Stomach (tissue), 4 donors: ENCODE measurements around the gene MAGEA8.
"Not testable (repeated sequence)": the region's sequence is repeated elsewhere in the genome, so short reads cannot be mapped to it uniquely, and the experiment has no call there.

Experiments used
- CTCF ChIP-seq, 7 experiments: fragments of 450-650 bp in 4 of 7; fragments of 200-600 bp in 3 of 7; sonication (generic) in 3 of 7; IDR thresholded peaks; one replicate each; pipeline ENCODE4 v1.5.1; 2016 to 2019; ENCODE audit warnings: antibody characterized with exemption in 7 of 7, control low read depth in 2 of 7, mild to moderate bottlenecking in 1 of 7
- EP300 ChIP-seq: sonication (generic); formaldehyde crosslinking; IDR thresholded peaks from one replicate; pipeline ENCODE4 v1.6.1; 2017; ENCODE audit warnings: antibody characterized with exemption
- POLR2A ChIP-seq, 4 donors: fragments of 450-650 bp; IDR thresholded peaks; one replicate each; pipeline ENCODE4 v1.6.1; 2016; ENCODE audit warnings: antibody characterized with exemption in 4 of 4, control low read depth in 2 of 4, mild to moderate bottlenecking in 1 of 4, moderate library complexity in 1 of 4
- POLR2AphosphoS5 ChIP-seq, 3 donors: sonication (generic); formaldehyde crosslinking; IDR thresholded peaks; one replicate each; pipeline ENCODE4 v1.6.1; 2016; ENCODE audit warnings: antibody characterized with exemption in 3 of 3

- not testable (repeated sequence) for TF ChIP-seq POLR2A (IDR thresholded peaks at IDR 0.05); CTCF (IDR thresholded peaks at IDR 0.05); POLR2AphosphoS5 (IDR thresholded peaks at IDR 0.05); EP300
Measured at GRCh38 chrX:149923836-149924235, 42.9 kb downstream of the MAGEA8 start.
